Esophagus (tissue), 2 donors: Measurements from ENCODE around the gene COMMD1. TPM values are rescaled to one million over a fixed set of nuclear protein-coding genes. Genes with fewer than 3 reads are reported as not detected.
"Not testable (repeated sequence)": the region's sequence is repeated elsewhere in the genome, so short reads cannot be mapped to it uniquely, and the experiment has no call there.

Source experiments
- H3K27ac ChIP-seq, 2 donors: one replicate each; pipeline ENCODE4 v1.5.1; 2013; ENCODE audit warnings: low read depth in 2 of 2, mild to moderate bottlenecking in 2 of 2, inconsistent platforms in 1 of 2, low read length in 1 of 2, moderate library complexity in 1 of 2
- H3K27me3 ChIP-seq, 2 donors: one replicate each; pipeline ENCODE4 v1.6.1; 2013; ENCODE audit warnings: low read length in 2 of 2, control low read depth in 1 of 2, mild to moderate bottlenecking in 1 of 2; ENCODE audit not compliant: insufficient read depth in 2 of 2, control insufficient read depth in 1 of 2
- H3K36me3 ChIP-seq, 2 donors: one replicate each; pipeline ENCODE4 v1.6.1; 2013; ENCODE audit warnings: low read length in 1 of 2; ENCODE audit not compliant: control insufficient read depth in 2 of 2, insufficient read depth in 2 of 2
- H3K4me1 ChIP-seq, 2 donors: one replicate each; pipeline ENCODE4 v1.6.1; 2013; ENCODE audit warnings: low read length in 1 of 2; ENCODE audit not compliant: control insufficient read depth in 2 of 2, insufficient read depth in 2 of 2
- H3K4me3 ChIP-seq, 2 donors: one replicate each; pipeline ENCODE4 v1.5.1; 2013; ENCODE audit warnings: low read length in 2 of 2, mild to moderate bottlenecking in 2 of 2, low read depth in 1 of 2, moderate library complexity in 1 of 2
- H3K9me3 ChIP-seq, 2 donors: one replicate each; pipeline ENCODE4 v1.6.1; 2013; ENCODE audit warnings: mild to moderate bottlenecking in 2 of 2, low read depth in 1 of 2, low read length in 1 of 2, moderate library complexity in 1 of 2; ENCODE audit not compliant: control insufficient read depth in 2 of 2, insufficient read depth in 1 of 2
- WGBS, 2 donors: extraction: QIAGEN DNeasy Blood & Tissue Kit; methylation state at CpG; one replicate each; pipeline ENCODE4 v1.1.7; 2013; 5-methylcytosine and 5-hydroxymethylcytosine counted together
- polyA plus RNA-seq, 2 donors: library from polyadenylated mRNA; stranded (reverse); fragments of 200-250 nt; gene quantifications; one replicate each; pipeline ENCODE4 v1.2.3, GENCODE V29; 2013
- donor health status: healthy with polysubstance abuse.
- donor health status: Bipolar disorder and iron deficiency.

Gene COMMD1
- polyA plus RNA-seq = 10 to 100 TPM; 36.7 to 49.2 TPM

DNA sequence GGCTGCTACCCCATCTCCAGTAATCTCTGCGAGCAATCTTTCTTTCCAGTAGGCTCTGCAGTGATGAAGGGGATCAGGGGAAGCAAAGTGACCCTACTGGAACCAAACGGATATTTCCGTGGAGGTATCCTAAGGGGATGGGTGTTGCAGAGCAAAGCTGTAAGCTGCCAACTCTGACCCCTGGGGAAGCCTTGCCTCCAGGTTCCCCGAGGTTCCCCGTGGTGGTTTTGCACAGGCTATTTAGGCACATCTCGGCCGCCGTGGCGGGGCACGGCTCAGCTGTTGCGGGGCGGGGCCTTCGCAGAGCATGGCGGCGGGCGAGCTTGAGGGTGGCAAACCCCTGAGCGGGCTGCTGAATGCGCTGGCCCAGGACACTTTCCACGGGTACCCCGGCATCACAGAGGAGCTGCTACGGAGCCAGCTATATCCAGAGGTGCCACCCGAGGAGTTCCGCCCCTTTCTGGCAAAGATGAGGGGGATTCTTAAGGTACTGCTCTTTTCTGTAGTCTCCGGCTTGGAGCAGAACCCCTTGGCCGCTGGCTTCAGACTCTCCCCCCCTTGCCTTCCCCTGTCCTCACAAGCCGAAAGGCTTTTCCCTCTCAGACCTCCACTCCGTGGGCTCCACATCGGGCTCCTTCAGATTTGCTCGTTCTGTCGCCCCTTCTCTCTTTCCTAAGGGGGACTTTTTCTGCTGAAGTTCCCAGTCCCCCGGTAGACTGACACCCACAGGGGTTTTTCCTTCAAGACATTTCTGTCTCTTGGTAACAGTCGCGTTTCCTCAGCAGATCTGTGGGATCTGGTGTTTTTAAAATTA, at the start of gene COMMD1:
COMMD1 (plus strand) TSS at position 303 of the 814 bp plus-strand sequence; CDS start at position 308, 5 bp downstream.
- H3K9me3 ChIP-seq = no peaks in the 10 kb centered on the region
- H3K4me1 ChIP-seq = no peaks in the 10 kb centered on the region
- WGBS, 2 donors = 1% methylated on average over 33 of the region's 33 CpGs
- no peaks in the 10 kb centered on the region for H3K36me3 ChIP-seq
- peak within 1 kb of the TSS; percentile 68 to 99 for H3K4me3 ChIP-seq
- H3K27me3 ChIP-seq = no peaks in the 10 kb centered on the region
- peak within 1 kb of the TSS; percentile 26 to 70 for H3K27ac ChIP-seq

DNA sequence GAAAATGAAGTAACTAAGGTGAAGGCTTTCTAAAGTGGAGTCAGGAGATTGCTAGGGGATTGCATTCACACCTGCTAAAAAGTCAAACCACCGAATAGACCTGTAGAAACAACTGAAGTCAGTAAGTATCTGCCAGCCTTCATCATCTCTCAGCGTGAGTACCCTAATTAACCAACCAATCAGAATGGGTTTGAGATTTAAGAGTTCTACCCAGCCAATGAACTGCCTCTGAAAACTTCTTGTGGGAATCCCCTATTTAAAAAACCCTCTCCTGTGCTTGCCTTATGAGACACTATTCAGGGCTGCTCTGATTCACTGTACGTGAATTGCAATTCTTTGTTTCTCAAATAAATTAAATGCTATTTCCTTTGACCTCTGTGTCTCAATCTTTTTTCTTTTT, 48.2 kb upstream of the COMMD1 start:
- H3K36me3 ChIP-seq = no peaks in the 10 kb centered on the region
- H3K4me3 ChIP-seq = no peak overlapping the region
- no peak overlapping the region for H3K27ac ChIP-seq
- WGBS, 2 donors = 62 to 83% methylated on average over 3 of the region's 3 CpGs
- no peaks in the 10 kb centered on the region for H3K9me3 ChIP-seq
- H3K4me1 ChIP-seq = peaks cover 0 to 5% of the 10 kb centered on the region in 2 donors
- H3K27me3 ChIP-seq = no peaks in the 10 kb centered on the region

- Histone ChIP-seq H3K27ac (no peak overlapping the region), H3K4me1 (no peaks in the 10 kb centered on the region), H3K9me3 (no peaks in the 10 kb centered on the region), H3K36me3 (peaks cover 9 to 12% of the 10 kb centered on the region in 2 donors), H3K4me3 (no peak overlapping the region), H3K27me3 (no peaks in the 10 kb centered on the region)
- WGBS, 2 donors = 93 to 95% methylated on average over 5 of the region's 5 CpGs
Measured at GRCh38 chr2:61862085-61862484, 43.4 kb upstream of the COMMD1 start.

DNA sequence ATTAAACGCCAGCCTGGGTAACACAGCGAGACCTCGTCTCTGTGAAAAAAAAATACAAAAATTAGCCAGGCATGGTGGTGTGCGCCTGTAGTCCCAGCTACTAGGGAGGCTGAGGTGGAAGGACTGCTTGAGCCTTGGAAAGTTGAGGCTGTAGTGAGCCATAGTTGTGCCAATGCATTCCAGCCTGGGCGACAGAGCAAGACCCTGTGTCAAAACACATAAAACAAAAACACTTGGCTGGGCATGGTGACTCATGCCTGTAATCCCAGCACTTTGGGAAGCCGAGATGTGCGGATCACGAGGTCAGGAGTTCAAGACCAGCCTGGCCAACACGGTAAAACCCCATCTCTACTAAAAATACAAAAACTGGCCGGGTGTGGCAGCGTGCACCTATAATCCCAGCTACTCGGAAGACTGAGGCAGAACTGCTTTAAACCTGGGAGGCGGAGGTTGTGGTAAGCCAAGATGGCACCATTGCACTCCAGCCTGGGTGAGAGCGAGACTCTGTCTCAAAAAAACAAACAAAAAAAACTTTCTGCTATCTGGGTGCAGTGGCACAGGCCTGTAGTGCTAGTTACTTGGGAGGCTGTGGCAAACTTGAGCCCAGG, 38.9 kb upstream of the COMMD1 start:
- H3K9me3 ChIP-seq, H3K27me3 ChIP-seq, H3K4me3 ChIP-seq, H3K4me1 ChIP-seq, H3K27ac ChIP-seq: not testable (repeated sequence)
- peaks cover 12 to 16% of the 10 kb centered on the region in 2 donors for H3K36me3 ChIP-seq
- WGBS, 2 donors = 96 to 97% methylated on average over 14 of the region's 14 CpGs

DNA sequence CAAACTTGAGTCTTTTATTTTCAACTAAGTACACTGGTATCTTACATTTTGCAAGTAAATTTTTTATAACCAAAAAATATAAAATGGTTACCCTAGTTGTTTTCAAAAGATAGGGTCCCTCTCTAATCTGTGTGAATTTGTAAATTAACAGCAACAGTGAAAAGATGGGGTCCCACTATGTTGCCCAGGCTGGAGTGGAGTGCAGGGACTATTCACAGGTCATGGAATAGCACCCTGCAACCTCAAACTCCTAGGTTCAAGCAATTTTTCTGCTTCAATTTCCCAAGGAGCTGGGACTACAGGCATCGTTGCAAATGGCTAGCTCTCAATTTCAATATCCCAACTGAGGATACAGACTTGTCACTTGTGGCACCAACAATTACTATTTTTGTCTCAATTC, 29.1 kb upstream of the COMMD1 start:
- Histone ChIP-seq H3K27ac (no peak overlapping the region), H3K27me3 (no peaks in the 10 kb centered on the region), H3K9me3 (no peaks in the 10 kb centered on the region), H3K36me3 (peaks cover 5 to 10% of the 10 kb centered on the region in 2 donors), H3K4me3 (no peak overlapping the region), H3K4me1 (no peaks in the 10 kb centered on the region)
- WGBS, 2 donors = 80 to 91% methylated on average over 1 of the region's 1 CpG

- Histone ChIP-seq H3K36me3 (peaks cover 5 to 9% of the 10 kb centered on the region in 2 donors), H3K27me3 (no peaks in the 10 kb centered on the region), H3K9me3 (no peaks in the 10 kb centered on the region), H3K4me1 (no peaks in the 10 kb centered on the region), H3K4me3 (no peak overlapping the region), H3K27ac (no peak overlapping the region)
- 92 to 93% methylated on average over 4 of the region's 4 CpGs for WGBS, 2 donors
Measured at GRCh38 chr2:61877571-61878245, 27.8 kb upstream of the COMMD1 start.

GRCh38 chr2:61878761-61879160, 26.7 kb upstream of the COMMD1 start:
- peaks cover 5 to 14% of the 10 kb centered on the region in 2 donors for H3K36me3 ChIP-seq
- no peak overlapping the region for H3K27ac ChIP-seq
- no peaks in the 10 kb centered on the region for H3K9me3 ChIP-seq

GRCh38 chr2:61879351-61879750, 26.1 kb upstream of the COMMD1 start:
- H3K27me3 ChIP-seq, H3K4me3 ChIP-seq, H3K9me3 ChIP-seq, H3K4me1 ChIP-seq, H3K27ac ChIP-seq: not testable (repeated sequence)
- 82 to 93% methylated on average over 4 of the region's 4 CpGs for WGBS, 2 donors
- H3K36me3 ChIP-seq = peaks cover 5 to 14% of the 10 kb centered on the region in 2 donors

More at GRCh38 chr2:61878761-61879160, 26.7 kb upstream of the COMMD1 start:
- 77 to 86% methylated on average over 3 of the region's 3 CpGs for WGBS, 2 donors
- no peaks in the 10 kb centered on the region for H3K4me1 ChIP-seq
- no peaks in the 10 kb centered on the region for H3K27me3 ChIP-seq
- no peak overlapping the region for H3K4me3 ChIP-seq

- Histone ChIP-seq H3K27ac (no peak overlapping the region), H3K4me3 (no peak overlapping the region), H3K4me1 (no peaks in the 10 kb centered on the region), H3K9me3 (no peaks in the 10 kb centered on the region), H3K36me3 (peaks cover 0 to 10% of the 10 kb centered on the region in 2 donors), H3K27me3 (no peaks in the 10 kb centered on the region)
- 93% methylated on average over 5 of the region's 5 CpGs for WGBS, 2 donors
Measured at GRCh38 chr2:61882850-61883249, 22.6 kb upstream of the COMMD1 start.
